HL-60/S4 treated with retinoic acid at 250 ng/mL for 4 days and 3 days (cell line): ENCODE data around the gene ZNF101.

Source experiments
- in situ Hi-C: fragments of 300-500 bp; cut with MboI; formaldehyde crosslinking; loops from 2 replicates; pipeline ENCODE4 v1.7.0; 2022; ENCODE audit warnings: low sequenced_read_pairs

Gene ZNF101

DNA sequence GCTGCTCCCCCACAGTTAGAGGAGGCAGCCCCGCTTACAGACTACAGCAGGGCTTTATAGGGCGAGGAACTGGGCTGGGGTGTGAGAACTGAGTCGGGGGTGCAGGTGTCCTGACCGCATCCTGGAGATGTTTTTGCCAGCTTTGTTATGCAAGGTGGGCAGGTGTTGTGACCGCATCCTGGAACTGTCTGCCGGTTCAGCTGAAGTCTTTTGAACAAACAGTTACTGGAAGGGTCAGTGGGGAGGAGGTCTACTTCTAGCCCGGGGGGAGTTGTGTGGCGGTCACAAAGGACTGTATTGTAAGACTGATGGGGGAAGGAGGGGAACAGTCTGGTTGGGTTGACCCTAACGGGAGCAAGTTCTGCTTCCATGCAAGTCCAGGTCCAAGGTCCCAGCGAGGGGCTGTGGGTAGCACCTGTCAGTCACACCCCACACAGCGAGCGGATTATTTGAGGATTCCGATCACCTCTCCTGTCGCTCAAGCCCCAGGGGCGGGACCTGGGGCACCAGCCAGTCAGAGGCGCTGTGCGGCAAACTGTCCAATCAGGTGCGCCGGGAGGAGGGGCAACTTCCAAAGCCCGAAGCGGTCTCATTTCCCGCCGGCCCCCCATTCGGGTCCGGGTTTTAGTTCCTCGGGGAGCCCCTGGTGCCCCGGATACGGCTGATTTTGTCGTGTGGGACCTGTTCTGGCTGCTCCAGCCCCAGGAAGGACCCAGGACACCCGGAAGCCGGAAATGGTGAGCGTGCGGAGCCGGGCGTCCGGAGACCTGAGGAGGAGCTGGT is at the start of gene ZNF101:
TSS of gene ZNF101 (plus strand) at position 610 of the 783 bp plus-strand sequence. CDS start at position 735, 125 bp downstream.
- in situ Hi-C loops, result no loop called here

GRCh38 chr19:19619181-19619848 is 49.3 kb upstream of the ZNF101 start:
- in situ Hi-C loops, result no loop called here

GRCh38 chr19:19619849-19620210 is 48.8 kb upstream of the ZNF101 start:
- in situ Hi-C loops, result no loop called here

DNA sequence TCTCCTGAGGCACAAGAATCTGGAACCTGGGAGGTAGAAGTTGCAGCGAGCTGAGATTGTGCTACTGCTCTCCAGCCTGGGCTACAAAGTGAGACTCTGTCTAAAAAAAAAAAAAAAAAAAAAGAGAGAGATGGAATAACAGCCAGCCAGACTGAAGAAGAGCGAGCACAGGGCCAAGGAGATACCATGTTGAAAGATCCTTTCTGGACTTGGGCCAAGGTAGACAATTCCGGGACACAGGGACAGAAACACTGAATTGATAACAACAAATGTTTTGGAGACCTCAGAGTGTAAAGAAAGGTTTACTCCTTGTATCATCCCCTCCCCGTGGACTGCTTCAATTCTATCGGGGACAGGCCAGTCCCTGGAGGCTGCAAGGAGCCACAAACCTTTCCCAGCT is 45.3 kb upstream of the ZNF101 start:
- in situ Hi-C loops, result no loop called here

GRCh38 chr19:19624032-19624570 is 44.5 kb upstream of the ZNF101 start:
- in situ Hi-C loops, result no loop called here

DNA sequence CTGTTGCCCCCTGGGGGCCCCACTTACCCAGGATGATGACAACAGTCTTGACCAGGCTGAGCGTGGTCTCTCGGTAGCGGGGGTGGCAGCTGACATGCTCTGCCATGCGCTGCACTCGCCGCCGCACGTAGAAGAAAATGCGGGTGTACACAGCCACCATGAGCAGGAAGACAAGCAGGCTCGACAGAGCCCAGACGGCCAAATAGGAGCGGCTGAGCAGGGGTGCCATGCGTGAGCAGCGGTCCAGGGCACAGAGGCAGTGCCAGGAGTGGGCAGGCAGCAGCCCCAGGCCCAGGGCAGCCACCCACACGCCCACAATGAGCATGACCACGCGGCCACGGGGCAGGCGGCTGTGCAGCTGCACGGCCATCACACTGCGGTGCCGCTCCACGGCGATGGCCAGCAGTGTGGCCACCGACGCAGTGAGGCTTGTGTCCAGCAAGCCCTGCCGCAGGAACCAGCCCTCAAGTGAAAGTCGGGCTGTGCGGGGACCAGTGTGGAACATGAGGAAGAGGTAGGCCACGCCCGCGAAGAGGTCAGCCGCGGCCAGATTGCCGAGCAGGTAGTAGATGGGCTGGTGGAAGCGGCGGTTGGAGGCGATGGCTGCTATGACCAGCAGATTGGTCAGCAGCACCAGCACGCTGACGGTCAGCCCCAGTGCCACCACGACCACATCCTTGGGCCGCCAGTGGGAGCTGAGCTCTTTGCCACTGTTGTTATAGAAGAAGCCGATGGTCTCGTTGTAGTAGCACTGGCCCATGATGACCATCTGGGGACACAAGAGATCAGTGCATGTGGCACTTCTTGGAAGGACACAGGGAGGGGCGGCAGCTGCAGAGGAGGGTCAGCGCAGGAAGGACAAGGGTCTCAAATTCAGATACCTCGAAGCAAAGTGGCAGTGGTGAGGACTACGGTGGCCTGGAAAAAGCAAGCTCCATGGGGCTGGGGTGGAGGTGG is 41.8 kb upstream of the ZNF101 start:
- in situ Hi-C loops, result loop anchor here (25.0 kb wide), 1 partner anchor 239 kb away; no protein-coding TSS in a partner anchor

- in situ Hi-C loops, result loop anchor here (25.0 kb wide), 1 partner anchor 241 kb away; no protein-coding TSS in a partner anchor
Observed at GRCh38 chr19:19627621-19628500, 40.8 kb upstream of the ZNF101 start, which contains the start of gene LPAR2. Gene LPAR2, minus strand, starts transcription at chr19:19628220. Its CDS starts 945 bp downstream, at chr19:19627275.

DNA sequence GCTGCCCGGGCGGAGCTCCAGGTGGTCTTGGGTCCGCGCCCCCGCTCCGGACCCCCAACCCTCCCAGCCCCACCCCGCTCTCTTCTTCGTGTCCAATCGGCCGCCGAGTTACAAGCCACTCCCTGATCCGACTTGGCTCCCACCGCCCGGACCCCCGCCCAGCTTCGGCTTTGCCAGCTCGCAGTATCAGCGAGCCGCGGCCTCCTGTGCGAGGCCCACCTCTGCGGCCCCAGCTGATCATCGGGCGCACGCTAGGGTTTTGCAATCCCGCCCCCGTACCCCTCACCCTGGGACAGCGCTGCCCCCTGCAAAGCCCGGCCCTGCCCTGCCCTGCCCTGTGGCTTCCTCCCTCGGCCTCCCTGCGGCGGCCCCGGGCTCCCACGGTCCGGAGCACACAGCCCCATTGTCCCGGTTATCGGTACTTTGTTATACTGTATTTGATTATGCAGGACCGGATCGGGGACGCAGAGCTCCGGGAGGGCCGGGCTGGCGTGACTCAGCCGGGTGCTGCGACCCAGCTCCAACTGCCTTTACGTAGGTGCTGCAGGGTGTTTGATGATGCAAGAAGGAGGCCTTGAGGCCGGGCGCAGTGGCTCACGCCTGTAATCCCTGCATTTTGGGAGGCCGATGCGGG is 40.0 kb upstream of the ZNF101 start:
- in situ Hi-C loops, result loop anchor here (25.0 kb wide), 1 partner anchor 241 kb away; no protein-coding TSS in a partner anchor

DNA sequence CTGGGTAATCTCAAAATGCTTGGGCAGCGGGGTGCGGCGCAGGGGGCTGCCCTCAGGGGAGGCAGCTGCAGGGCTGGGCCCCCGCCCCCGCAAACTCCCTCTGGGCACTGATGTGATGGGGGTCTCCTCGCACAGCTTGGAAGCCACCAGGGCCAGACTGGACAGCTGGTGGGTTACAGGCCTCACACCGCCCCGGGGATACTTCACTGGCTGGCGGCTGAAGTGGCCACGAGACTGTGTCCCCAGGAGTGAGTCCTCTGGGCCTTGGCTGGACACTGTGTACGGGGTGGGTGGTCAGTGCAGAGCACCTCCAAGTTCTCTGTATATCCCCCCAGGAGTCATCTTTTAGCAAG is 38.6 kb upstream of the ZNF101 start:
- in situ Hi-C loops, result loop anchor here (25.0 kb wide), 1 partner anchor 243 kb away; no protein-coding TSS in a partner anchor

DNA sequence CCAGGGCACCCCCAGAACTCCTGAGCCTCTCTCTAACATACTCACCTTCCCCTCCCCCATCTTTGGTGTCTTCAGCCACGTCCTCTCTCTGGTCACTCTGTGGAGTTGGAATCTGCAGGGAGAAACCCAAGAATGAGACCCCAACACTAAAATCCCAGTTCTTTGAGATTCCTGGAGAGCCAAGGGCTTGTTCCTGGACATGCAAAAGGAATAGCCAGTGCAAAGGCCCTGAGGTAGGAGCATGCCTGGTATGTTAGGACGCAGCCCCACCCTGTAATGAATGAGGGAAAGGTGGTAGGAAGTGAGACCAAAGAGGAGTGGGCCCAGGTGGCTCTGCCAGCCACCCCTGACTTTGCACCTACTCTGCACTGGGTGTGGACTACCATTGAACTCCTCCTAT is 38.2 kb upstream of the ZNF101 start:
- in situ Hi-C loops, result loop anchor here (25.0 kb wide), 1 partner anchor 243 kb away; no protein-coding TSS in a partner anchor

DNA sequence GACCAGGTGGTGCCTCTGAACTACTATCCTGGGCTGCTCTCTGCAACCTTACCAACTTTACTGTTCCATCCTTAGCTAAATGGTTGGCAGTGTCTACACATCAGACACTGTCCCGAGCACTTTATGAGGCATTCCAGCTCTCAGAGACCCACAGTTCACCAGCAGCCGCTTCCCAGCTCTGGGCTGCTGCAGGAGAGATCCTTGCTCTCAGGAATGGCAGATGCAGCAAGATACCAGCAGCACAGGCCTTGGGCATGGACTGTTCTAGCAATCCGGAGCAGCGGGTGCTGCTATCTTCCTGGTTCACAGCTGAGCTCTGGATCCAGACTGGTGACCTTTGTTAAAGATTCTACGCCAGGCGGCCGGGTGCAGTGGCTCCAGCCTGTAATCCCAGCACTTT is 37.3 kb upstream of the ZNF101 start:
- in situ Hi-C loops, result loop anchor here (25.0 kb wide), 1 partner anchor 244 kb away; no protein-coding TSS in a partner anchor

DNA sequence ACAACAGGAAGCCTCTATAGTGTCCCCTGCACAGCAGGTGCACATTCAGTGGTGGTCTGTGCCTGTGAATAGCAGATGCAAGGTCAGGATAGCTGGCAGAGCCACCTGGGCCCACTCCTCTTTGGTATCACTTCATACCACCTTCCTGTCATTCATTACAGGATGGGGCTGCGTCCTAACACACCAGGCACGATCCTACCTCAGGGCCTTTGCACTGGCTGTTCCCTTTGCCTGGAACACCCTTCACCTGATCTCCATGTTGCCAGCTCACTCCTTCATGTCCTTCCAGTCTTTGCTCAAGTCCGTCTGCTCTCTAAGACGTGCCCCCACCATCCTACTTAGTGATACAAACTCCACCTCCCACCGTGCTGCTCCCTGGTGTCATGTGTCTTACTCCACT is 36.0 kb upstream of the ZNF101 start:
- in situ Hi-C loops, result loop anchor here (25.0 kb wide), 1 partner anchor 245 kb away; no protein-coding TSS in a partner anchor

GRCh38 chr19:19633711-19634515 is 34.7 kb upstream of the ZNF101 start:
- in situ Hi-C loops, result loop anchor here (25.0 kb wide), 1 partner anchor 247 kb away; no protein-coding TSS in a partner anchor

GRCh38 chr19:19634516-19635312 is 33.9 kb upstream of the ZNF101 start:
- in situ Hi-C loops, result loop anchor here (25.0 kb wide), 1 partner anchor 247 kb away; no protein-coding TSS in a partner anchor

DNA sequence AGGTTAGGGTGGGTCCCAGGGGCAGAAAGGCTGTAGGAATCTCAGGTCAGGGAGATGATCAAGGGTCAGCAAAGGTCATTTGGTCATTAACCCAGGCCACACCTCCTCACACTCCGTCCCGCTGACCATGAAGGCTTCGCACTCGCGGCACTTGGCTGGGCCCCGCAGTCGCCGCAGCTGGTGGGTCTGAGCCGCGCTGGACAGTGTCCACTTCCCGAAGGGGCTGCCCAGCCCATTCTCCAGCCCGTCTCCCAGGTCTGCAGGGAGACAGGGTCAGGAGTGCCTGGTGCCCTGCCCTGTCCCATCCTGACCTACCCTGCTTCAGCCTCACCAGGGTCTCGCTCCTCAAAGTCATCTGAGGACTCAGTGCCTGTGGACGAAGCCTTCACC is 33.3 kb upstream of the ZNF101 start:
- in situ Hi-C loops, result loop anchor here (25.0 kb wide), 1 partner anchor 248 kb away; no protein-coding TSS in a partner anchor

DNA sequence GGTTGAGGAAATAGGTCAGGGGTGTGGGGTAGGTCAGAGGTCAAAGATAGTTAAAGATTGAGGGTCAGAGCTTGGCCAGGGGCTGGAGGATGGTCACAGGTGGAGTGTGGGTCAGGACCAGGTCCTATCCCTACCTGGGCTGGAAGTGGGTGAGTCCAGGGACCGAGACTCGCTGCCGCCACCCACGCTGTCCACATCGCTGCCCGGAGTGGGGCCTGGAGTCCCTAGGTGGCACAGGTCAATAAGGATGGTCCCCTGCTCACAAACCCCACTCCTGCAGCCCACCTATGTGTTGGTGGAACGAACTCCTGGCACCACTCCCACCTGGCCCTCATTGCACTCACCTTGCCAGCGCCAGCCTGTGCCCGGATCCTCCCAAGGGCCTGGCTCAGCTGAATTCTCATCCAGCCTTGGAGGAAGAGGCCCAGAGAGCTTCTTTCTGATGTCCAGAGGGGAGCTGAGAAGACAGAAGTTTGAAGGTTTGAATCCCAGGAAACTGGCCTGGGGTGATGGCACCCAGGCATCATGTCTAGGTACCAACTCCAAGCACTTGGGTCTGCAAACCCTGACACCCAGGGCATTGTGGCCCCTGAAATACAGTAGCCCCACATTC is 32.0 kb upstream of the ZNF101 start:
- in situ Hi-C loops, result loop anchor here (25.0 kb wide), 1 partner anchor 249 kb away; no protein-coding TSS in a partner anchor

DNA sequence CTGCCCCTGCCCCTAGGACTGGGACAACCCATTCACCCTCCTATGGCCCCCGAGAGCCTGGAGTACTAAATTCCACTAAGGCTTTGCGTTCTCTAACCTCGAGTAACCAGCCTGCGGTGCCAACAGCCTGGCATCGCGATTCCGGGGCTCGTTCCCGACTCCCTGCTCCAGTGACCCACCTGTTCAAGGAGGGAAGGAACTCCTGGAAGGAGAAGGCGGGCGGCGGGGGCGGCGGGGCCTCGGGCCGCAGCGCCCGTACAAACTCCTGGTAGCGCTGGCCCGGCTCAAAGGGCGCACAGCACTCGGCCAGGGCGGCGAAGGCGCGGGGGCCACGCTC is 31.5 kb upstream of the ZNF101 start:
- in situ Hi-C loops, result loop anchor here (25.0 kb wide), 1 partner anchor 250 kb away; no protein-coding TSS in a partner anchor
